NCI-H226 (cell line): ENCODE data around the gene TTLL11.

ENCODE experiments used
- DNase-seq: peaks from one replicate; pipeline ENCODE4 v3.0.0-alpha.2; 2015

TTLL11 gene

DNA sequence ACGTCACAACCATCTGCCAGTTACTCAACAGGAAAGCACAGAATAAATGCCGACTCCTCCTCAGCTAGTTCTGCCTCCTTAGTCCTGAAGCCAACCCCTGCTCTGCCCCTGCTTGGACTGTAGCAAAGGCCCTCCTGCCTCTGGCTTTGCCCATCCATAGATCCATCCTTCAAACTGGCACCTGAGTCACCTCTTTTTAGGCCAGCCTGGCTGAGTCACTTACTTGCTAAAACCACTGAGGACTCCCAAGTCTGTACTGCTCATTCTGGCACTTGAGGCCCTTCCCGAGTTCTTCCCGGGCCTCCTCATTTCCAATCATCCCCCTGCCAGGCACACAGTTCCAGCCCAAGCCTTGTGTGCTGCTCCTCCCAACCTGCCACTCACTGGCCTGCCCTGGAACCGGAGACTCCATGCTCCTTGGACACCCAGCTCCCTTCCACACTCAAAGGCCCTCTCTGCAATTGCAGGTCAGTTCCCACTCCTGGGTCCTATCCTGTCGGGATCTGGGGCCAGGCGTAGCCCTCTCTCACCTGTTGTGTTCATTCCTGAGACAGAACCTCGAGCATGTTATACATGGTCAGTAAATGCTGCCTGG, 221.6 kb downstream of the TTLL11 start:
- peak; percentile 54 for DNase-seq

DNA sequence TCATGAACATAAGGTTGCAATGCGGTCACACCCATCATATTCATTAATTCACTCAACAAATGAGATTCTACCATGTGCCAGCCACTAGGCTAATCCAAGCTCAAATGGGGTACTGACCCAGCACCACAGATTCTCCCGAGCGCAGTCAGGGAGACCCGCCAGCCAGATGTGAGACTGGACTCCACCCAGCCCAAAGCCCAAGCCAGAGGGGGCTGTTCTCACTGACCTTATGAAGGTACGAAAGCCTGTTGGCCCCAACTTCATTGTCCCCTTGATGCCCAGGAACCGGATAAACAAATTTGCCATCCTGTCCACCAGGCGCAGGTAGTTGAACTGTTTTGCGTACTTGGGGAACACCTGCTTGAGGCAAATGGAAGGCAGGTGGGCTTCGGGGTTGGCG, 222.8 kb downstream of the TTLL11 start:
- no peak for DNase-seq

DNA sequence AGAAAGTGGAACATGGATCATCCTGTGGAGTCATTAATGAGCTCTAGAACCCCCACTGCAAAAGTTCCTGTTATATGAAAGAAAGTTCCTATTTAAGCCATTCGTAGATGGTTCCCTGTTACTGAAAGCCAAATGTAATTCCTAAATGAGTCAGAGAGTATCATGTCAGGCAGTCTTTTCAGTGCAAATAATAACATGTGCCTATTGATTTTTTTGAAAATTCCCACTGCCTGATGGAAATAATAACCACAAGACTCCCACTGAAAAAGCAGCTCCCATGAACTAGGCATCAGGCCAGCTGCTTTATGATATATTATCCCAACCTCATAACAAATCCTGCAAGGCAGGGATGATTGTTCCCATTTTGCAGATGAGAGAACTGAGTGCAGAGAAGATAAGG, 224.5 kb downstream of the TTLL11 start:
- no peak for DNase-seq

DNA sequence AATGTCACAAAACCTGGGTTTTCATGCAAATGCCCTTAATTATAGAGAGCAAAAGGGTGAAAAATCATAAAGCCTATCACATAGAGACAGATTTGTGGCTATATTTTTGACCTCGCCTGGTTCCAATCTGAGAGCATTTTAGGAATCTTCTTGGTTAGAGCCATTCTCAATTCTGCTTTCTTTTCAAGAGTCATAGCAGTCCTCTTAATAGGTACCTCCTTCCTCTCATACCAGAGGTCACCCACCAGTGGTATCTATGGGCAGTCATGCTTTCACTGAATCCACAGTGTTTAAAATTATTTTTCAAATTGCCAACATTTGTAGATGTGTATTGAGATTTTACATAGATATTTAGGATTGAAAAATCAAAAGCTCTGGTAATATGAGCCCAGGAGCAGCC, 226.2 kb downstream of the TTLL11 start:
- no peak for DNase-seq

DNA sequence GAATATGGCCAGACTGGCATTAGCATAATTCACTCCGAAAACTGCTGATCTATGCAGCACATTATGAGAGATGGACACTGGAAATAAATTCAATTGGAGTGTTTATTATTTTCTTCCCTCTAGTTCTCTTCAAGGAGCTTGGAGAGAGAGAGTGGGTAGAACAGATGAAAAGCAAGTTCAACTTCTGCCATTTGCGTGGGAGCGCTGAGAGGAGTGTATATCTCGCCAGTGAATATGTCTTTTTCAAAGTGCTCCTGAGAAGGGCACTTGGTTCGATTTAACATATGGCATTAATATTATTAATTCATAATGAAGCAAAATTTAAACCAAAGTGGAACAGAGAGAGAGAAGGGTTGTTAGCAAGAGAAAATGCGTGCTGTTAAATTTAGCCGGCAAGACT, 227.2 kb downstream of the TTLL11 start:
- DNase-seq: no peak

DNA sequence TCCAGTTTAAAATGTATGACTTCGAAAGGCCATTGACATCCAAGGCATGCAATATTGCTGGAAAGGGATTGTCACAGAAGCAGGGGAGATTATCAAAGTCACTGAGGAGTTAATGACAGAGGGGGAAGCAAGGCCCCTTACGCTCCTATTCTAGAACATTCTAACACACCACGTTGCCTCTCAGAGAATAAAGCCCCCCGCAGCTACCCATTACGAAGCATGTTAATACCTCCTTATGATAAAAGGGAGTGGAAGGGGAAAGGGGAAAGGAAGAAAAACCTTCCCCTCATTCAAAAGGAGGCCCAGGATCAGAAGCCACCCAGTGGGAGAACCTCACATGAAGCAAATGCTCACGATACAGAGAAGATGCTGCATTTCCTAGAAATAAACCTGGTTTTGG, 228.0 kb downstream of the TTLL11 start:
- DNase-seq: no peak

DNA sequence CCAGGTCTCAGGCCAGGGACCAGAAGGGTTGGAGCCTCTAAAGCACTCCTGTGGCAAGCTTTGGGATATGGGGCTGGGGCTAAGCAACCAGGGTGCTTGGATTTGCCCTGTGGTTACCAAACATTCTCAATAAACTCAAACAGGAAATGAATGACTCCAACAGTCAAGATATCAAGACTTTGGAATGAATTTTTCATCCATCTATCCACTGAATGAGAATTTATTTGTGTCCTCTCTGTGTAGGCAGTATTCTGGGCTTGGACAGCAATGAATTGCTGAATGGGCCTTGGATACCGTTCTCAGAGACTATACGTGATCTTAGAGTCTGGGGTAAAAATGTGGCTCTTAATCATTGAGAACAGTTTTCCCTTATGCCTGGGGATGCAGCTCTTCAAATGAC, 229.2 kb downstream of the TTLL11 start:
- DNase-seq: peak; percentile 35

DNA sequence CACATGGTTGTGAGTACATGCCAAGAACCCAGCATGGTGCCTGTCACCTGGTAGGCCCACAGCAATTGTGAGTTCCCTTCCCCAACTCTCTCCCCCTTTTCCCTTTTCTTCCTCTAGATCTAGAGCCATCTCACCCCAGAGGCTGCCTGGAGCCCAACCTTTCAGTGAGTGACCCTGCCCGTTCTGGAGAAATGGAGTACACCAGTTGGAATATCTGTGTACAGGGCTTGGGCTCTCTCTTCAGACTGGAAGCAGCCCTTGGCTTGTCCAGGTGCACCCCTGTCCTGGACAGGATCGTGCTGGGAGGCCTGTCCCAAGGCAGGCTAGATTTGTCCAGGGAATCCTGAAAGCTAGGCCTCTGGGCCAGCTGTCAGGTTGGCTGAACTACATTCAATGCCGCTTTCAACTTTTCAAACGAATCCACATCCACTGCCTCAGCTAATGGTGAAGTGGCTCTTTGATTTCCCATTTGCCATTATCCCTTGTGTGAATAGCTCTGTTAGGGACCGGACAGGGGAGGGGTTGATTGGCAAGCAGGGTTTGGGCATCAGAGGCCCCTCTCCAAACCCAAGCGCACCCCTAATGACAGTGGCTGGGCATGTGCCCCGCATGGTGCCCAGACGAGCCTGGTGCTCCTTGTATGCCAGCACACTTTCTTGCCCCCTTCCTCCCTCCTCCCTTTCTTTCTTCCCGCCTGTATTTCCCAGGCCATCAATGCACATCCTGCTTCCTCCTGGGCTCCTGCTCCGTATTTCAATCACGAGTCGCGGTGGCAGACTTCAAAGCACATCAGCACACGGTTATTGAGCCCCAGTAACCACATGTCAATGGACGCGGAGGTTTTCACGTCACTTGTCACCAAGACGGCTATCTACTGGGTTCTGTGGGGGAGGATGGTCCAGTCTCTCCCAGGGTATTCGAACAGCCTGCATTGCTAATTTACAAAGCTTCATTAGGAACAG, 230.5 kb downstream of the TTLL11 start:
- no peak for DNase-seq

DNA sequence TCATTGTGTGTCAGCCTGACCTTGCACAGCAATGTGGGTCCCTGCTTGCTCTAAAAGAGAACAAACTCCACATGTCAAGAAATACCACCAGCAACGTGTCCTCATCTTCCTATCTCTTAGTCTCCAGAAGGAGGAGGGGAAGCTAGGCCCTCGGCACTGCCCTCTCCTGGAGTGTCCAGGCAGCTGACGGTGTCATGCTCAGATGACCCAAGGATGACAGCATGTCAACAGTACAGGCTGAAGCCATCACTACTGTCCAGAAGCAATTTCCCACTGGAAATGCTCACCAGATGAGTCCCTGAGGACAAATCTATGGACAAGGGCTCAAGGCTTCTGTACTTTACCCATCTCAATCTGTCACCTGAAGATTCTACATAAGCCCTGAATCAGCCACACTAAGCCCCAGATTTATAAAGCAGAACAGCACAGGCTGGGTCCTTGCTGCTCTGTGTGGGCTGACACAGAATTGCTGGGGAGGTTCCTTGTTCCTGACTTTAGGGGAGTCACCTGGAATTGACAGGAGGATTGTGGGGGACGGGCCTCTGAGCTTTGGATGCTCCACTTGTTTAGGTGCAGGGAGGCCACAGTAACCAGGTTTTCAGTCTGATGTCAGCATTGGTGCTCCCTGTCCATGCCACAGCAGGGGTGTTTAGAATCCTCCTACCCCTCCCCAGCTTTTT, 231.5 kb downstream of the TTLL11 start:
- no peak for DNase-seq

DNA sequence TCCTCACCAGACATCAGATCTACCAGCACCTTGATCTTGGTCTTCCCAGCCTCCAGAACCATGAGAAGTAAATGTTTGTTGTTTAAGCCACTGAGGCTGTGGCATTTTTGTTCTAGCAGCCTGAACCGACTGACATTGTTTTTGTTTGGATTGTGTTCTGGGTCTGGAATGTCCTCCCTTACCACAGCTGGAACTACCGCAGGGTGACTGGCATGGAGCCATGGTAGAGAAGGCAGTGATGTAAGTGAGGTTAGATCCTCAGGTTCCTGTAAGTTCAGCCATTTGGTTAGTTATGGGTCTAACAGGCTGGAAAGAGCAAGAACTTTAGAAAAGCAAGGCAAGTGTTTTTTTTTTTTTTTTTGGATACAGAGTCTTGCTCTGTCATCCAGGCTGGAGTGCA, 232.4 kb downstream of the TTLL11 start:
- no peak for DNase-seq

DNA sequence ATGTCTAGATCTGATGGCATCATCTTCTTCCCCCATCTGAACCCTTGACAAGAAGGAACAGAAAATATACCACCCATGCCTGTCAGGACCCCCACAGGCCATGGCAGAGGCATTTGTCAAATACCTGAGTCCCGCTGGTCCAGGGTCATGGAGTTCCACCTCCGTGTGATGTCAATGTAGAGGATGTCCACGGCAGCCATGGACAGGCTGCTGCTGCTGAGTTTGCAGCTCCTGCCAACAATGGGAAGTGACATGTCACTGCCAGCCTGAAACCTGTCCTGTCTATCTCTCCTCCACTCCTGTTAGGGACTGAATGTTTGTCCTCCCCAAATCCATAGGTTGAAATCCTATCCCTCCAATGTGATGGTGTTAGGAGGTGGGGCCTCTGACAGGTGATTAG, 232.9 kb downstream of the TTLL11 start:
- no peak for DNase-seq

DNA sequence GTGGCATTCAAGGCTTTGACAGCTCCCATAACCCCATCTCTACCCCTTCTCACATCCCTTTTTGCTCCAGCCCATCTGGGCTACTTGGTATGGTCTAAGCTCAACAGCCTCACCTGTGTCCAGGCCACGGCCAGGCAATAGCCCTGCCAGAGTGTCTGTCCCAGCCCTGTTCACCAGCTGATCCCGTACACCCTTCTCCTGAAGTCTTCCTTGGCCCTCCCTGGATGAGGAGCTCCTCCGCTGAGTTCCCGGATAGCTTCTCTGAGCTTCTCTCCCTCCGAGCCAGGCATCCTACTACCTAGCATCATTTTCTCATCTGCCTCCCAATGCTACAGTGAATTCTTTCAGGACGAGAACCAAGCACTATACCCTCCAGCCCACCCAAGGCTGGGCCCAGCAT, 233.5 kb downstream of the TTLL11 start:
- DNase-seq: no peak

DNA sequence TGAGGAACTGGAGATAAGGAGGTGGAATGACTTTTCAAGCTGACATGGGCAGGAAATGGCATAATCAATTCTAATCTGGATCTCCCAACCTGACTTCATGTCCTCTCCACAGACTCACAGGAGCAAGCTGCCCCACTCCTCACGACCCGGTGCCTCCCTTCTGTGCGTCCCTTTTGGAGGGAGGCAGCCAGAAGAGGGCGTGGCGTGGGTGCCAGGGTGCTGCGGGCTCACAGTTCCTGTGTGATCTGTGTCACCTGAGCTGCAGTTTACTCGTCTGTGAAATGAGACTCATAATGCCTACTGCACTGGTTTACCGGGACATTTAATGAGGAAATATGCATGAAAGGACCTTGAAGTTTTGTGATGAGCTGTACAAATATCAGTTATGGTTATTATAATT, 234.3 kb downstream of the TTLL11 start:
- DNase-seq: no peak

DNA sequence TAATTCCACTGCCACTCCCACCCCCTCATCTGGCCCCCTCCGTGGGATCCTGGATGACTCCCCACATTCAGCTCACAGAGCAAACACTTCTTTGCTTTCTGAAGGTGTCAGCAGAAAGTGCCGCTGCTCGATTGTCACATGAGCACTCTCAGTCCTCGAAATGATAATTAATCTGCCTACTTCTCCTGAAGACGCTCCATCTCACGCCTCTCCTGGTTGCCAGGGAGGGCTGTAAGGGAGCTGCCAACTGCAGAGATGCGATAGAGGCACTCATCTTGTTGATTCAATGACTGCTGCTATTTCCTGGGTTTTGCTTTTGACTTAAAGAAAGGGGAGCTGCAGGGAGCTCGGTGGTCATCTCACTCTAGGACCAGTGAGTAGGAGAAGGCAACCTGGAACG, 235.2 kb downstream of the TTLL11 start:
- DNase-seq: no peak

DNA sequence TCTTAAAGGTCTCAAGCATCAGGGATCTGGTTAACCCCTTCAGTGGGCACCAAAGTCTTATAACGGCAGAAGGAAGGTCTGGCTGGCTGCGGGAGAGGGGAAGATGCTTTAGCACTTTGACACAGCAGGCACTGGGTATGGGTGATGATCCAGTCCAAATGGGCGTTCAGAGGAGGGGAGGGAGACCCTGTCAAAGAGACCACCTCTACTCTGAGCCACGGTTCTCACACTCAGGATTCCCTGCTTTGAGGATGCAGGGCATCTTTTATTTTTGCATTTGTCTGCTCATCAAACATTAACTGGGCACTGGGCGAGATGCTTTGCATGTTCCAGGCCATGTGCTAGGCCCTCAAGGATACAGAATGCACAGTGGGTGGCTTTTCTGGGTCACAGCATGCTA, 237.6 kb downstream of the TTLL11 start:
- no peak for DNase-seq

DNA sequence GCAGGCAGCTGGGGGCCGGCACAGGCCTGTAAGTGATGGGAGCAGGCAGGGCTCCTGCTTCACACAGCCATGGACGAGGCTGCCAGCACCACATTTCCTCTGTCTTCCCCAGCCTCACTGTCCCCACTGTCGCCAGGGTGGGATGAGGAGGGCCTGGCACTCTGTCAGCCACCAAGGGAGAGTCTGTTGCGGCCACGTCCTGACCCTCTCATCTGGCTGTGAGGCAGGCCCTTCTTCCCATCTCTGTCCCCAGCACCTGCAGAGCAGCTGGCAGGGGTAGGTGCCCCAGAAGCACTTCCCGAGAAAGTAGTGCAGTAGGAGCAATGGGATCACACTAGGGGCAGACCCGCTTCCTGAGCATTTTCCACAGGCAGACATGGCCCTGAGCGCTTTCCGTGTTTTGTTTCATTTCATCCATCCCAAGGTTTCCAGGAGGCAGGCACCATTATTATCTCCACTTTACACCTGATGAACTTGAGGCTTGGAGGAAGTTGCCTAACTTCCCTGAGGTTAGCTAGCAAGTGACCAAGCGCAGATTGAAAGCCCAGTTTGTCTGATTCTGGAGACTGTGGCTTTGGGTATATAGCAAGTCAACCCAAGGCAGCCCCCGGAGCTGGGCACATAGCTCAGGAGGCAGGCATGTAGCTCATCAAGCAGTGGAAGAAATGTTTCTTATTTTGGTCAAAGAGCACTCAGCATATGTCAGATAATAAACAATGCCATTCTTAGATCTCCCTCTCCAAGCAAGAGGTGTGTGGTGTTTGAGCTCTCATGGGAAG, 239.3 kb downstream of the TTLL11 start:
- no peak for DNase-seq

DNA sequence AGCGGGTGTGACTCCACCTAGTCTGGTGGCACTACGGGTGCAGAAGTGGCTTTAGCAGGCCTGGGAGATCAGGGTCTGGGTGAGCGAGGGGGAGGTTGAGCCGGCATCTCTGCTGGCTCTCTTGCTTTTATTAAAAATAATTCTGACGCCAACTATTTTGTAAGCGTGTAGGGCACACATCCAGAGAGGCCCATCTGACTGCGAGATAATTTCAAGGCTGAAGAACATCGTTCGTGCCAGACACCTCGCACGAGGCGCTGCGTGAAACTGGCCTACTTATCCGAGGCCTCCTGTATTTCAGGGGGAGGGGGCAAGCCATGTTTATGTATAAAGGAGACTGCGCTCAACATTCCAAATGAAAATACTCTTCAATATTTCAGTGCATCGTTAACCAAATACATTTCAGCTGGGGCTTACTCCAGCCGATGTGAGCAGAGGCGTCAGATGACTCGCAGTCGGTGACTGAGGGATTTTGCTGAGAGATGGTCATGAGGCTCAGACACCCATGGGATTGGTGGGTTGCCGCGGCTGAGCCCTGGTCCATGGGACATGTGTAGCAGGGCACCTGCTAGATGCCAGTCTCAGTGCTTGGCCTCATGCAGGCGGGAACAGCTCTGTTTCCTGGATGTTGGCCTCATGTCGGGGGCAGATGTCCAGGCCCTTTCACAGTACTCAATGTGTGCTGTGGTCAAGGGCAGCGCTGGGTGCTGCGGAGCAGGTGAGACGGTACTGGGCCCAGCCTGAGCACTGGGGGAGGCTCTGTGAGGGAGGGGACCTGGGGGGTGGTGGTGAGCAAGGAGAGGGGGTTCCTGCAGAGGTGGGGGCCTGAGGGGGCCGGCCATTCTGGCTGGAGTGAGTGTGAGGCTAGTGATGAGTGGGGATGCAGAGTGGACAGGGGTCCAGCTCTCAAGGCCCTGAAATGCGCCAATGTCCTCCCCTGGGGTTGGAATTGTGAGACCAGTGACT, 240.2 kb downstream of the TTLL11 start:
- DNase-seq: no peak

DNA sequence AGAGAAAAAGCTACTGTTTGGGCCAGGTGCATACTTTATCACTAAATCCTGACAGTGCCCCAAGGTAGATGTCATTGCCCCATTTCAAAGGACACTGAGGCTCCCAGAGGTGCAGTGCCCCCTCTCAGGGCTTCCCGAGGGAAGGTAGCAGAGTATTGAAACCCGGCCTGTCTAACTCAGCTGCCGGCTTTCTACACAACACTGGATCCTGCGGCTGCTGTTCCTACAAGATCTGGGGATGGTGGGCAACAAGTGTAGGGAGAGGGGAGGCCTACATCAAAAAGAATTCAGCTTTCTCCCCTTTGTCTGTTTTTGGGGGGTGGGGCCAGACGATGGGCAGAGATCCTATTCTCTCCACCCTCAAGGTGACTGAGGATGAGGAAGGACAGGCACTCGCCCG, 240.9 kb downstream of the TTLL11 start:
- no peak for DNase-seq

DNA sequence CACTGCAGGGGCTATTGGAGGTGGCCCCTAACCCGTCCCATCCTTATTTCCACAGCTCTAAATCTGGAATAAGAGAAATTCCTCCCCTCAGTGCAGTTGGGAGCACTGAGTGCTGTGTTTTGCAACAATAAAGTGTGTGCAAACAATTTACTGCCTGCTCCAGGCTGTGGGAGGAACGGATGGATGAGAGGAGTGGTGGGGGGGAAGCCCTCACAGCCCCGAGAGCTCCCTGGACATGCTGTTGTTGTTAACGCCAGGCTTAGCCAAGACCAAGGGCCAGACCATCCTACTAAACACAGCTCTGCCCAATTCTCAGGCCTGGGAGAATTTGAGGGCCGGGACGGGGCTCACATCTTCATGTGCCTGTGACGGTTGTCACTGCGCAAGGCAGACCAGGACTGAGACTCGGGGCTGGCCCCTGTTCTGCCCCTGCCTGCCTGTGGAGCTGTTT, 241.4 kb downstream of the TTLL11 start:
- no peak for DNase-seq

DNA sequence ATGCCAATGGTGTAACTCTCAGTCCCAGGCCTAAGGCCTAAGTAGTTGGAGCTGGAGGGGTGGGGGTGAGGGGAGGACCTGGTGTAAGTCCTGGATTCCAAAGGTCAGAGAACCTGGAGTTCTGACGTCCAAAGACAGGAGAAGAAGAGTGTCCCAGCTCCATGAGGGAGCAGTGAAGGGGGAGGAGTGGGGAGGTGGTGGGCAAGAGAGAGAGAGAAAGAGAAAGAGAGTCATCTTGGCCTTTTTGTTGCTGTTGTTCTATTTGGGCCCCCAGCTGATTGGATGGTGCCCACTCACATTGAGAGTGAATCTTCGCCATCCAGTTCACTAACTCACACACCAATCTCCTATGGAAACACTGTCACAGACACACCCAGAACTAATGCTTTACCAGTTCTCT, 242.7 kb downstream of the TTLL11 start:
- no peak for DNase-seq

DNA sequence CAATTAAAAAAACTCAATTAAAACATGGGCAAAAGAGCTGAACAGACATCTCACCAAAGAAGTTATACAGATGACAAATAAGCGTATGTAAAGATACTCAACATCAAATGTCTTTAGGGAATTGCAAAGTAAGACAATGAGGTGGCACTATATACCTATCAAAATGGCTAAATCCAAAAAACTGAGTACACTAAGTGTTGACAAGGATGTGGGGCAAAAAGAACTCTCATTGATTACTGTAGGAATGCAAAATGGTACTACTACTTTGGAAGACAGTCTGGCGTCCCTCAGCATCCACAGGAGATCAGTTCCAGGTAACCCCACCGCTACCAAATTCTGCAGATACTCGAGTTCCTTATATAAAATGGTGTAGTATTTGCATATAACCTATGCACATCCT, 243.6 kb downstream of the TTLL11 start:
- DNase-seq: no peak

DNA sequence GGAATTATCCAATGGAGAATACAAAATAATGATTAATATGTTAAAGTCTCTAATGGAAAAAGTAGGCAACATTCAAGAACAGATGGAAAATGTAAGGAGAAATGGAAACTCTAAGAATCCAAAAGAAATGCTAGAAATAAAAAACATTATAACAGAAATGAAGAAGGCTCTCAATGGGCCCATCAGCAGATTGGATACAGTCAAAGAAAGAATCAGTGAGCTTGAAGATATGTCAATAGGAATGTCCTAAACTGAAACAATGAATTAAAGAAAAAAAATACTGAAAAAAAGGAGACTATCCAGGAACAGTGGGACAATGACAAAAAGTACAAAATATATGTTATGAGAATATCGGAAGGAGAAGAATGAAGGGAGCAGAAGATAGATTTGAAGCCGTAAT, 248.5 kb downstream of the TTLL11 start:
- no peak for DNase-seq
